ENCODE data around the gene DAAM2. TPM values are rescaled to one million over a fixed set of nuclear protein-coding genes. Genes with fewer than 3 reads are reported as not detected.

Gene DAAM2
- total RNA-seq, 1 donor from 2014 or later = 61.9 TPM

DNA sequence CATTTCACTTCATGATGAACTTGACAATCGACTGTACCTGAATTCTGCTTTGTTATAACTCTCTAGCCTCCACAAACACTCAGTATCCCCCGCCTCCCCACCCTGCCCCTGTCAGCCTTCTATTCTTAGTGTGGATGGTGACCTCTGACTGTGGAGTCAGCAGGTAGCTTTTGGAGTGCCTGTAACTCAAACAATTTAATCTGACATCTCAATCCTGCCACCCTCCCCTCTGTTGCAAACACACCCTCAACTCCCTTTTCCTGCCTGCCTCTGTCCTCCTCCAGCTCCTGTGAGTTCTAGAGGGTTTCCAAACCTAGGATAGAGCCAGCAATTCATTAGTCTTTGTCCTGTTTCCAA lies 20.3 kb downstream of the DAAM2 start:
- DNase-seq (ENCODE audit: low spot score) = no peak
- intact Hi-C loops (cut with DNase I) = no loop called here

GRCh38 chr6:39812853-39813533 lies 20.8 kb downstream of the DAAM2 start:
- ATAC-seq = peak; percentile 84
- intact Hi-C loops (cut with DNase I) = no loop called here
- peak; percentile 78 for DNase-seq (ENCODE audit: low spot score)

More for the DNA sequence above, 20.3 kb downstream of the DAAM2 start:
- no peak for ATAC-seq

DNA sequence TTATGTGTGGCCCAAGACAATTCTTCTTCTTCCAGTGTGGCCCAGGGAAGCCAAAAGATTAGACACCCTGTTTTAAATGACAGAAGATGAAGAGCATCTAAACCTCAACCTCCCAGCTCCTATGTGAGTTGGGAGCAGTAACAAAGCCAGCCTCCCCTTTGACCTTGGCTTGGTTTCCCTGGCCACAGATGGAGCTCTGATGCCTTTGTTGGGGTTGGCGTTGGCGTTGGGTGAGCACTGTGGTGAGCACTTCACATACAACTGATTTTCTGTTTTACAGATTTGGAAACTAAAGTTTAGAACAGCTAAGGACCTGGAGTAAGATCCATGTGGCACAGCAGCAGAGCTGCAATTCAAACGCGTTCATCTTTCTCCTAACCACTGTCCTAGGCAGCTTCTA lies 22.1 kb downstream of the DAAM2 start:
- ATAC-seq (peak; percentile 52), DNase-seq (ENCODE audit: low spot score) (no peak)
- intact Hi-C loops (cut with DNase I) = no loop called here

- intact Hi-C loops (cut with DNase I) = loop anchor here (1.0 kb wide), 1 partner anchor 47 kb away; no protein-coding TSS in a partner anchor
- DNase-seq (ENCODE audit: low spot score) = no peak
- ATAC-seq = no peak
Observed at GRCh38 chr6:39815356-39815755, 23.2 kb downstream of the DAAM2 start.

- ATAC-seq (peak; percentile 26), DNase-seq (ENCODE audit: low spot score) (no peak)
- intact Hi-C loops (cut with DNase I) = no loop called here
Observed at GRCh38 chr6:39816747-39817146, 24.6 kb downstream of the DAAM2 start.

DNA sequence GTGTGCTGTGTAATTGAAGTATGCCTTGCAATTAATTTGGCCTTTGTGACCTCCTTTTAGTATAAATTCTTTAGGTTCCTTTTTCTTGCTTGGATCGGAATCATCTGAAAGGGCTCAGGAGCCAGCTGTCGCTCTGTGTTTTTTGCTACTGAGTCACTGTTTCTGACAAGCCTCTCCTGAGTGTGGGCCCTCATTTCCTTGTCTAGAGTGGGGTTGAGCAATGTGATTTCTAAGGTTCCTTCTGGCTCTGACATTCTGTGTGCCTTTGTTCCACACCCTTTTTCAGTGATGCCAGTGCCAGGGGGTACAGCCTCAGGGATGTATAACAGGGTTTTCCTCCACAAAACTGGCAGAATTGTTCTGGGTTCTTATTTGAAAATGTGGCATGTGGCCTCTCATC lies 26.5 kb downstream of the DAAM2 start:
- intact Hi-C loops (cut with DNase I) = no loop called here
- DNase-seq (ENCODE audit: low spot score) (no peak), ATAC-seq (no peak)

DNA sequence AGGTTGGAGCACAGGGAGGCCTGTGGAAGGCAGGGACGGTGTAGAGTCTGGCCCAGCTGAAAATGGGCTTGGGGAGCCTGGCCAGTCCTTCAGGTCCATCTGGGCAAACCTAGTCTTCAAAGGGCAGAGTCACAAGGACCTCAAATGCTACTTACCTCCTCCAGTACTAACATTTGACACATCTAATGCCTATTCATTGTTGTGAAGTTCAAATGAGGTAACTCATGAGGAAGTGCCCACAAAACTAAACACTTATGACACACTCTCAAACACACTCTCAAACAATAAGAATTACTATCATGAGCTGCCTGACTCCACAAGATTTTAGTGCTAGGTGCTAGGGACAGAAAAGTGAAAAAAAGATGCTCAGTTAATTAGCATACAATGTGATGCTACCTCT lies 27.1 kb downstream of the DAAM2 start:
- DNase-seq (ENCODE audit: low spot score) (no peak), ATAC-seq (no peak)
- intact Hi-C loops (cut with DNase I) = no loop called here

DNA sequence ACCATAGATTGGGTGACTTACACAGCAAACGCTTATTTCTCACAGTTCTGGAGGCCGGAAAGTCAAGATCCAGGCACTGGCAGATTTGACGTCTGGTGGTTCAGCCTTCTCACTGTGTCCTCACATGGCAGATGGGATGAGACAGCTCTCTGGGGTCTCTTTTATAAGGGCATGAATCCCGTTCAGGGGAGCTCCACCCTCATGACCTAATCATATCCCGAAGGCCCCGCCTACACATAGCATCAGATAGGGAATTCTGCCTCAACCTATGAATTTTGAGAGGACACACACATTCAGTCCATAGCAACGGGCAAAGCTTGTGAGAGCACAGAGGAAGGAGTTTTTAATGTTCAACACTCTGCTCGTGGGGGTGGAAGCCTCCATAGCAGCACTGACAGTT lies 27.5 kb downstream of the DAAM2 start:
- intact Hi-C loops (cut with DNase I) = no loop called here
- no peak for ATAC-seq
- no peak for DNase-seq (ENCODE audit: low spot score)

GRCh38 chr6:39820553-39820952 lies 28.4 kb downstream of the DAAM2 start:
- intact Hi-C loops (cut with DNase I) = no loop called here
- ATAC-seq = no peak
- no peak for DNase-seq (ENCODE audit: low spot score)

GRCh38 chr6:39821046-39821740 lies 29.0 kb downstream of the DAAM2 start:
- no peak for DNase-seq (ENCODE audit: low spot score)
- ATAC-seq = peak; percentile 20
- intact Hi-C loops (cut with DNase I) = no loop called here

- peak; percentile 83 for DNase-seq (ENCODE audit: low spot score)
- intact Hi-C loops (cut with DNase I) = no loop called here
- ATAC-seq = peak; percentile 75
Observed at GRCh38 chr6:39821742-39822532, 29.8 kb downstream of the DAAM2 start.

- intact Hi-C loops (cut with DNase I) = no loop called here
- peak; percentile 85 for ATAC-seq
- no peak for DNase-seq (ENCODE audit: low spot score)
Observed at GRCh38 chr6:39822846-39823815, 31.0 kb downstream of the DAAM2 start.

GRCh38 chr6:39824030-39824926 lies 32.1 kb downstream of the DAAM2 start:
- intact Hi-C loops (cut with DNase I) = no loop called here
- no peak for ATAC-seq
- no peak for DNase-seq (ENCODE audit: low spot score)

- intact Hi-C loops (cut with DNase I) = no loop called here
- DNase-seq (ENCODE audit: low spot score) = no peak
- ATAC-seq = no peak
Observed at GRCh38 chr6:39829331-39829730, 37.2 kb downstream of the DAAM2 start.

DNA sequence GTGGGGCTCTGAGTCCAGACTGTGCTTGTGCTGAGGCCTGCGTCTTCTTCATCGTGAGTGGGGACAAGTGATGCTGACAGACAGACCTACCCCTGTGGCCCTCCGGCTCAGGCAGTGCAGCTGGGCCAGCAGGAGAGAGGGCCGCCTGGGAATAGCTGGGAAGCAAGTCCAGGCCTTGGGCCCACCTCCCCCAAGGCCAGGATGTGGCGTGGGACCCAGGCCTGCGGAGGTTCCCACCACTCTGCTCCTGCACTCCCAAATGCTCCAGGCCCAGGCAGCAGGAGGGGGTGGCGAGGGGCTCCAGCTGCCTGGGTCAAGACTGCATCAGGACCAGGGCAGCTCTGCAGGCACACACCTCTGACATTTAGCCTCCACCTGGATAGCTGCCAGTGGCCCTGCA lies 38.3 kb downstream of the DAAM2 start:
- intact Hi-C loops (cut with DNase I) = no loop called here
- DNase-seq (ENCODE audit: low spot score) (no peak), ATAC-seq (peak; percentile 19)

DNA sequence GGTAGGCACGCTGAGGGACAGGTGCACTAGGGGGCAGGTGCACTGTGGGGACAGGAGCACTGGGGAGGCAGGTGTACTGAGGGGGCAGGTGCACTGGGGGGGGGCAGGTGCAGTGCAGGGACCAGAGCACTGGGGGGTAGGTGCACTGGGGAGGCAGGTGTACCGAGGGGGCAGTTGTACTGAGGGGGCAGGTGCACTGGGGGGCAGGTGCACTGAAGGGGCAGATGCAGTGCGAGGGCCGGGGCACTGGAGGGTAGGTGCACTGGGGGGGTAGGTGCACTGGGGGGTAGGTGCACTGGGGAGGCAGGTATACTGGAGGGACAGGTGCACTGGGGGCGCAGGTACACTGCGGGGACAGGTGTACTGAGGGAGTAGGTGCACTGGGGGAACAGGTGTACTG lies 39.5 kb downstream of the DAAM2 start:
- ATAC-seq (no peak), DNase-seq (ENCODE audit: low spot score) (no peak)
- intact Hi-C loops (cut with DNase I) = no loop called here

DNA sequence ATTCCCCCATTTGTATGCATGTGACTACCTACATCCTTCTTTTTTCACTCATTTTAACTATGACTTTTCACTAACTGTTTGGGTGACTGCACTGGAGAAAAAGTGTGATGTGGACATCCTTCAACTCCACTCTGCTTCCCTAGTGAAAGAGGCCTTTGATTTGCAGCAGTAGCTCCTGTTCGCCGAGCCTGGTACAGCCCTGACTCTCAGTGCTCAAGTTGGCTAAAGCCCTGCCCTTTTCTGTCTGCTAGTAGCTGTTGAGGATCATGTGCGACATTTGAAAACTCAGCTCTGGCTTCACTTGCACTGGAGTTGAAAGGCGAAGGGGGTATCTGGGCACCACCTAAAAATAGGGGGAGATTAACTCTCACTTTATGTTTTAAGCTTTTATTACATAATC lies 42.1 kb downstream of the DAAM2 start:
- DNase-seq (ENCODE audit: low spot score) (no peak), ATAC-seq (no peak)
- intact Hi-C loops (cut with DNase I) = no loop called here

DNA sequence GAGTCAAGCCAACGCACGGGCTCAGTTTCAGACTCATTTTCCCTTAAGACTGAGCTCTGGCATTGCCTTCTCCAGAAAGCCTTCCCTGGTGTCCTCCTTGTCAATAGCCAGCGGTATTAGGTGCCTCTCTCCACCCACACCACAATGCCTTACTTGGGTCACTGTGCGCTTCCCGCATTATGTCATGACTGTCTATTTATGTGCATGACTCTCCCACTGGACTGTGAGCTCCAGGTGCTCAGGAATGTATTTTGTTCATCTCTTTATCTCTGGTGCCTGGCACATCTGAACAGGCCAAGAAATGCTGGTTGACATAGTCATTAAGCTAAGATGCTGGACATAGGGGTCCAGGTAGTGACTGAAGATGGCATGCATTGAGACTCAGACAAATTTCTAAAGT lies 42.7 kb downstream of the DAAM2 start:
- ATAC-seq (no peak), DNase-seq (ENCODE audit: low spot score) (no peak)
- intact Hi-C loops (cut with DNase I) = no loop called here

All from sciatic nerve (tissue), 2 donors.